Measurements from ENCODE around the gene PRKCB.

PRKCB gene

GRCh38 chr16:23847948-23848347 lies 12.2 kb downstream of the PRKCB start:
- no peak overlapping the region for H3K27ac ChIP-seq
- H2AFZ ChIP-seq, result no peak overlapping the region
- no peak overlapping the region for H3K9ac ChIP-seq
- no peaks in the 10 kb centered on the region for H3K27me3 ChIP-seq (ENCODE audit: control insufficient read depth, insufficient read depth, low read length)
- H3K4me1 ChIP-seq, result no peaks in the 10 kb centered on the region
- H3K36me3 ChIP-seq (ENCODE audit: control insufficient read depth, insufficient read depth, low read length), result no peaks in the 10 kb centered on the region
- no peak overlapping the region for H3K4me3 ChIP-seq (ENCODE audit: low read depth, low read length)
- no peaks in the 10 kb centered on the region for H3K79me2 ChIP-seq
- H3K4me2 ChIP-seq (ENCODE audit: low read length), result no peak overlapping the region
- no peaks in the 10 kb centered on the region for H3K9me3 ChIP-seq (ENCODE audit: control insufficient read depth, low read length)
- no peak for TF ChIP-seq CTCF (IDR thresholded peaks at IDR 0.05)

GRCh38 chr16:23848958-23849357 lies 13.2 kb downstream of the PRKCB start:
- H3K4me1 ChIP-seq, result no peaks in the 10 kb centered on the region
- TF ChIP-seq CTCF (IDR thresholded peaks at IDR 0.05), result no peak
- H3K79me2 ChIP-seq, result no peaks in the 10 kb centered on the region
- no peaks in the 10 kb centered on the region for H3K9me3 ChIP-seq (ENCODE audit: control insufficient read depth, low read length)
- H3K36me3 ChIP-seq (ENCODE audit: control insufficient read depth, insufficient read depth, low read length), result no peaks in the 10 kb centered on the region
- no peaks in the 10 kb centered on the region for H3K27me3 ChIP-seq (ENCODE audit: control insufficient read depth, insufficient read depth, low read length)
- H3K9ac ChIP-seq, result no peak overlapping the region
- H3K4me2 ChIP-seq (ENCODE audit: low read length), result no peak overlapping the region
- no peak overlapping the region for H2AFZ ChIP-seq
- no peak overlapping the region for H3K27ac ChIP-seq
- H3K4me3 ChIP-seq (ENCODE audit: low read depth, low read length), result no peak overlapping the region

- TF ChIP-seq CTCF (IDR thresholded peaks at IDR 0.05), result no peak
- Histone ChIP-seq H3K27me3 (ENCODE audit: control insufficient read depth, insufficient read depth, low read length) (no peaks in the 10 kb centered on the region), H3K36me3 (ENCODE audit: control insufficient read depth, insufficient read depth, low read length) (no peaks in the 10 kb centered on the region), H3K27ac (no peak overlapping the region), H3K79me2 (no peaks in the 10 kb centered on the region), H3K4me1 (no peaks in the 10 kb centered on the region), H3K4me3 (ENCODE audit: low read depth, low read length) (no peak overlapping the region), H3K4me2 (ENCODE audit: low read length) (no peak overlapping the region), H3K9ac (no peak overlapping the region), H3K9me3 (ENCODE audit: control insufficient read depth, low read length) (no peaks in the 10 kb centered on the region), H2AFZ (no peak overlapping the region)
Measured at GRCh38 chr16:23852794-23853562, 17.2 kb downstream of the PRKCB start.

GRCh38 chr16:23855010-23855409 lies 19.2 kb downstream of the PRKCB start:
- H3K4me3 ChIP-seq (ENCODE audit: low read depth, low read length), result no peak overlapping the region
- no peaks in the 10 kb centered on the region for H3K36me3 ChIP-seq (ENCODE audit: control insufficient read depth, insufficient read depth, low read length)

More at GRCh38 chr16:23855010-23855409, 19.2 kb downstream of the PRKCB start:
- no peak overlapping the region for H2AFZ ChIP-seq
- H3K9me3 ChIP-seq (ENCODE audit: control insufficient read depth, low read length), result no peaks in the 10 kb centered on the region
- no peak overlapping the region for H3K27ac ChIP-seq
- H3K9ac ChIP-seq, result no peak overlapping the region
- H3K27me3 ChIP-seq (ENCODE audit: control insufficient read depth, insufficient read depth, low read length), result no peaks in the 10 kb centered on the region
- no peak for TF ChIP-seq CTCF (IDR thresholded peaks at IDR 0.05)
- H3K79me2 ChIP-seq, result no peaks in the 10 kb centered on the region
- no peaks in the 10 kb centered on the region for H3K4me1 ChIP-seq
- no peak overlapping the region for H3K4me2 ChIP-seq (ENCODE audit: low read length)

Measured in parathyroid adenoma (tissue), 2 donors.